Activated CD4-positive, alpha-beta memory T cell treated with anti-CD3 and anti-CD28 coated beads for 36 hours (primary cell): ENCODE measurements around the gene TMEM178B. TPM values are rescaled to one million over a fixed set of nuclear protein-coding genes. Genes with fewer than 3 reads are reported as not detected.
"Not testable (repeated sequence)": the region's sequence is repeated elsewhere in the genome, so short reads cannot be mapped to it uniquely, and the experiment has no call there.

ENCODE experiments used
- CTCF ChIA-PET: fragments of 350-600 bp; sonication (Branson Sonifier 250); formaldehyde crosslinking; loops from one replicate; lab custom pipeline; 2021; ENCODE audit warnings: antibody characterized with exemption, inconsistent platforms; lab: Charles Lee
- POLR2A ChIA-PET: fragments of 350-600 bp; sonication (Branson Sonifier 250); formaldehyde crosslinking; loops from one replicate; lab custom pipeline; 2021; ENCODE audit warnings: antibody characterized with exemption; lab: Charles Lee
- DNase-seq: peaks from one replicate; pipeline ENCODE4 v3.0.0-alpha.2; 2020
- H3K27ac Mint-ChIP-seq: one replicate; pipeline ENCODE4 v1.8.0; 2021; ENCODE audit warnings: mixed read lengths
- H3K27me3 Mint-ChIP-seq: one replicate; pipeline ENCODE4 v1.8.0; 2021; ENCODE audit warnings: mixed read lengths
- H3K36me3 Mint-ChIP-seq: one replicate; pipeline ENCODE4 v1.8.0; 2021; ENCODE audit warnings: mixed read lengths
- H3K4me1 Mint-ChIP-seq: one replicate; pipeline ENCODE4 v1.8.0; 2021; ENCODE audit warnings: low read depth, mixed read lengths
- H3K4me3 Mint-ChIP-seq: one replicate; pipeline ENCODE4 v1.8.0; 2021; ENCODE audit warnings: mild to moderate bottlenecking, mixed read lengths
- H3K9me3 Mint-ChIP-seq: one replicate; pipeline ENCODE4 v1.8.0; 2021; ENCODE audit warnings: mixed read lengths
- intact Hi-C: fragments of 100-400 bp; cut with micrococcal nuclease; formaldehyde crosslinking; loops from one replicate; pipeline ENCODE4 v1.15.1; 2023
- total RNA-seq, 2 experiments: library from RNA; stranded (reverse); gene quantifications; one replicate each; pipeline ENCODE4 v1.2.3, GENCODE V29; 2021

TMEM178B gene
- total RNA-seq, 2 experiments from 2014 or later: 0.58 to 0.81 TPM

- no peak overlapping the region for H3K27ac Mint-ChIP-seq
- ChIA-PET POLR2A (no interaction called here), CTCF (interaction anchor here (0.5 kb wide), 1 partner anchor 602 kb away, joined by 3 read pairs; no protein-coding TSS in a partner anchor)
- H3K36me3 Mint-ChIP-seq: no peaks in the 10 kb centered on the region
- H3K27me3 Mint-ChIP-seq: peaks cover 28% of the 10 kb centered on the region
- no peaks in the 10 kb centered on the region for H3K9me3 Mint-ChIP-seq
- intact Hi-C loops: no loop called here
- H3K4me3 Mint-ChIP-seq: no peak overlapping the region
- H3K4me1 Mint-ChIP-seq: peaks cover 8% of the 10 kb centered on the region
- DNase-seq: no peak
Measured at GRCh38 chr7:141076377-141076776, 2.5 kb downstream of the TMEM178B start.

- no peak overlapping the region for H3K4me3 Mint-ChIP-seq
- H3K27ac Mint-ChIP-seq: no peak overlapping the region
- no peaks in the 10 kb centered on the region for H3K9me3 Mint-ChIP-seq
- no peaks in the 10 kb centered on the region for H3K36me3 Mint-ChIP-seq
- peaks cover 2% of the 10 kb centered on the region for H3K4me1 Mint-ChIP-seq
- intact Hi-C loops: no loop called here
- POLR2A ChIA-PET: no interaction called here
- CTCF ChIA-PET: no interaction called here
- DNase-seq: no peak
- H3K27me3 Mint-ChIP-seq: peaks cover 17% of the 10 kb centered on the region
Measured at GRCh38 chr7:141079219-141079618, 5.4 kb downstream of the TMEM178B start.

- peaks cover 13% of the 10 kb centered on the region for H3K27me3 Mint-ChIP-seq
- H3K36me3 Mint-ChIP-seq, POLR2A ChIA-PET, DNase-seq, H3K4me3 Mint-ChIP-seq, H3K4me1 Mint-ChIP-seq, H3K9me3 Mint-ChIP-seq, CTCF ChIA-PET, H3K27ac Mint-ChIP-seq, intact Hi-C loops: not testable (repeated sequence)
Measured at GRCh38 chr7:141089490-141089889, 15.6 kb downstream of the TMEM178B start.

GRCh38 chr7:141094336-141095070 lies 20.6 kb downstream of the TMEM178B start:
- no peaks in the 10 kb centered on the region for H3K9me3 Mint-ChIP-seq
- intact Hi-C loops: no loop called here
- no peak for DNase-seq
- H3K27ac Mint-ChIP-seq: no peak overlapping the region
- H3K4me1 Mint-ChIP-seq: no peaks in the 10 kb centered on the region
- POLR2A ChIA-PET: no interaction called here
- H3K36me3 Mint-ChIP-seq: no peaks in the 10 kb centered on the region
- CTCF ChIA-PET: no interaction called here
- H3K4me3 Mint-ChIP-seq: no peak overlapping the region
- H3K27me3 Mint-ChIP-seq: no peaks in the 10 kb centered on the region

- Mint-ChIP-seq H3K27me3 (no peaks in the 10 kb centered on the region), H3K9me3 (no peaks in the 10 kb centered on the region), H3K36me3 (no peaks in the 10 kb centered on the region), H3K27ac (no peak overlapping the region), H3K4me1 (no peaks in the 10 kb centered on the region), H3K4me3 (no peak overlapping the region)
- intact Hi-C loops: no loop called here
- POLR2A ChIA-PET: no interaction called here
- CTCF ChIA-PET: no interaction called here
- no peak for DNase-seq
Measured at GRCh38 chr7:141097430-141097829, 23.6 kb downstream of the TMEM178B start.

- no peak overlapping the region for H3K27ac Mint-ChIP-seq
- no peak overlapping the region for H3K4me3 Mint-ChIP-seq
- CTCF ChIA-PET: no interaction called here
- H3K27me3 Mint-ChIP-seq: peaks cover 1% of the 10 kb centered on the region
- H3K9me3 Mint-ChIP-seq: no peaks in the 10 kb centered on the region
- H3K4me1 Mint-ChIP-seq: no peaks in the 10 kb centered on the region
- no peaks in the 10 kb centered on the region for H3K36me3 Mint-ChIP-seq
- POLR2A ChIA-PET: no interaction called here
- intact Hi-C loops: no loop called here
- DNase-seq: no peak
Measured at GRCh38 chr7:141102436-141102835, 28.6 kb downstream of the TMEM178B start.

GRCh38 chr7:141103847-141104429 lies 30.1 kb downstream of the TMEM178B start:
- no peak overlapping the region for H3K4me3 Mint-ChIP-seq
- CTCF ChIA-PET: no interaction called here
- intact Hi-C loops: no loop called here
- no peaks in the 10 kb centered on the region for H3K36me3 Mint-ChIP-seq
- no peaks in the 10 kb centered on the region for H3K9me3 Mint-ChIP-seq
- POLR2A ChIA-PET: no interaction called here
- H3K27ac Mint-ChIP-seq: no peak overlapping the region
- DNase-seq: no peak
- H3K27me3 Mint-ChIP-seq: peaks cover 1% of the 10 kb centered on the region
- no peaks in the 10 kb centered on the region for H3K4me1 Mint-ChIP-seq

- intact Hi-C loops: no loop called here
- no peak overlapping the region for H3K4me3 Mint-ChIP-seq
- ChIA-PET CTCF (no interaction called here), POLR2A (no interaction called here)
- H3K4me1 Mint-ChIP-seq: no peaks in the 10 kb centered on the region
- no peaks in the 10 kb centered on the region for H3K36me3 Mint-ChIP-seq
- no peak overlapping the region for H3K27ac Mint-ChIP-seq
- H3K9me3 Mint-ChIP-seq: peaks cover 3% of the 10 kb centered on the region
- H3K27me3 Mint-ChIP-seq: peaks cover 5% of the 10 kb centered on the region
- no peak for DNase-seq
Measured at GRCh38 chr7:141113131-141113530, 39.3 kb downstream of the TMEM178B start.

- POLR2A ChIA-PET: no interaction called here
- Mint-ChIP-seq H3K27me3 (peaks cover 5% of the 10 kb centered on the region), H3K36me3 (no peaks in the 10 kb centered on the region), H3K4me3 (no peak overlapping the region), H3K9me3 (peaks cover 3% of the 10 kb centered on the region), H3K4me1 (no peaks in the 10 kb centered on the region), H3K27ac (no peak overlapping the region)
- intact Hi-C loops: no loop called here
- DNase-seq: no peak
- CTCF ChIA-PET: no interaction called here
Measured at GRCh38 chr7:141114029-141114664, 40.3 kb downstream of the TMEM178B start.

- CTCF ChIA-PET: no interaction called here
- POLR2A ChIA-PET: no interaction called here
- H3K4me3 Mint-ChIP-seq: no peak overlapping the region
- no peak for DNase-seq
- H3K27me3 Mint-ChIP-seq: peaks cover 5% of the 10 kb centered on the region
- peaks cover 3% of the 10 kb centered on the region for H3K9me3 Mint-ChIP-seq
- H3K4me1 Mint-ChIP-seq: no peaks in the 10 kb centered on the region
- no peaks in the 10 kb centered on the region for H3K36me3 Mint-ChIP-seq
- intact Hi-C loops: no loop called here
- no peak overlapping the region for H3K27ac Mint-ChIP-seq
Measured at GRCh38 chr7:141115965-141116364, 42.1 kb downstream of the TMEM178B start.

GRCh38 chr7:141116661-141117060 lies 42.8 kb downstream of the TMEM178B start:
- H3K36me3 Mint-ChIP-seq, H3K27ac Mint-ChIP-seq, intact Hi-C loops, H3K4me3 Mint-ChIP-seq, CTCF ChIA-PET, H3K4me1 Mint-ChIP-seq, H3K27me3 Mint-ChIP-seq, H3K9me3 Mint-ChIP-seq, DNase-seq, POLR2A ChIA-PET: not testable (repeated sequence)

- CTCF ChIA-PET: no interaction called here
- no peak for DNase-seq
- Mint-ChIP-seq H3K36me3 (no peaks in the 10 kb centered on the region), H3K4me3 (no peak overlapping the region), H3K27ac (no peak overlapping the region), H3K27me3 (peaks cover 3% of the 10 kb centered on the region), H3K4me1 (peaks cover 3% of the 10 kb centered on the region), H3K9me3 (peaks cover 3% of the 10 kb centered on the region)
- POLR2A ChIA-PET: no interaction called here
- intact Hi-C loops: no loop called here
Measured at GRCh38 chr7:141118767-141119166, 44.9 kb downstream of the TMEM178B start.
